NCI-H128 (cell line): ENCODE results near the gene ATG9A.

Experiments used
- DNase-seq: peaks from one replicate; lab custom pipeline; 2025; ENCODE audit not compliant: unreplicated experiment; lab: John Stamatoyannopoulos, UW

ATG9A gene

DNA sequence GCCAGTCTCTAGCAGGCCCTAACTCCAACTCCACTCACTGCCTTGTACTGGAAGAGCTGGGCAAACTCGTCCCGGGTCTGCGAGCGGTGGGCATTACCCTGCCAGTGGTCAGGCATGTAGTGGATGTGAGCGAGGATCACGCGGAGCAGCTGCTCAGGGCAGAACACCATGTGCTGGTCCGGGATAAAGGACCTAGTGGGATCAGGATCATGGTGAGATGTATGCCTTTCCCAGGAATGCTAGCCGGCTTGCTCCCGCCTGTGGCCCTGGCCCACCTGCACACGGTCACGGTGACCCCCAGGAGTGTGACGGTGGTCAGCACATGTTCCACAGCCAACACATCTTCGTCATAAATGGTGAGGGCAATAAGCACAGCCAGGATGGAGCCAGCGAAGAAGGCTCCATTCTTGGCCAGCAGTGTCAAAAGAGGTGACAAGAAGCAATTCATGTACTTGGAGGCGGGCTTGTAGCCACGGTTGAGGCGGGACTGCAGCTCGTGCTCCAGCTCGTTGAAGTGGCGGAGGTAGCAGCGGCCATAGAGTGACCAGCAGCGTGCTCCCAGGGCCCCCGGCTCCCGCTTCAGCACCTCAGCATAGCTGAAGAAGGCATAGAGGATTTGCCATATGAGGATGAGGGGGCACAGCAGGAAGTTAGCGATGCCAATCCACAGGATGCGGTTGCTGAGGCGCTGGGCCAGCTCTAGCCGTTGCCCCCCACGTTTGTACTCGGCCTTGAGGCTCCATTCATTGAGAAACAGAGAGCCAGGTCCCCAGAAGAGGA lies 5.4 kb downstream of the ATG9A start:
- no peak for DNase-seq

DNA sequence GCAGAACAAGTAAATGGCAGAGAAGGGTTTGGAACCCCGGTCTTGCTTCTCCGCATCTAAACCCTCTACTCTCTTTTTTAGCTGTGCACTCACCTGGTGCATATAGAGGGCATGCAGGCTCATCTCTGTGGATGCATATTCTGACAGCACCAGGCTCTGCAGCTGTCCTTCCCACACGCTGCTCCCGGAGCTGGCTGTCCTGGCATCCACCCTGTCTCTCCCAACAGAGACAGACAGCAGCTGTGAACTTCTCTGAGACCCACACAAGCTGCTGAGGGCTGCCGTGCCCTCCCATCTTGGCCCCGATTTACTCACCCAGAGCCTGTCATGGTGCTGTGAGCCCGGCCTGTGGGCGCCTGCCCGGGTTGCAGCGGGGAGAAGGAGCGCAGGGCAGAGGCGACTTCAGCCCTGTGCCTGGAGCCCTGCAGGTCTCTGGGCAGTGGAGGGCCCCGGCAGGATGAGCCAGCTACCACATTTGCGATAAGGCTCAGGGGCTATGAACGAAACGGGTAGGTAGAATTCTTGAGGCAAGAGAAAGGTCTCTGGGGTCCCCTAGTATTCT lies 7.4 kb downstream of the ATG9A start:
- DNase-seq, result no peak

DNA sequence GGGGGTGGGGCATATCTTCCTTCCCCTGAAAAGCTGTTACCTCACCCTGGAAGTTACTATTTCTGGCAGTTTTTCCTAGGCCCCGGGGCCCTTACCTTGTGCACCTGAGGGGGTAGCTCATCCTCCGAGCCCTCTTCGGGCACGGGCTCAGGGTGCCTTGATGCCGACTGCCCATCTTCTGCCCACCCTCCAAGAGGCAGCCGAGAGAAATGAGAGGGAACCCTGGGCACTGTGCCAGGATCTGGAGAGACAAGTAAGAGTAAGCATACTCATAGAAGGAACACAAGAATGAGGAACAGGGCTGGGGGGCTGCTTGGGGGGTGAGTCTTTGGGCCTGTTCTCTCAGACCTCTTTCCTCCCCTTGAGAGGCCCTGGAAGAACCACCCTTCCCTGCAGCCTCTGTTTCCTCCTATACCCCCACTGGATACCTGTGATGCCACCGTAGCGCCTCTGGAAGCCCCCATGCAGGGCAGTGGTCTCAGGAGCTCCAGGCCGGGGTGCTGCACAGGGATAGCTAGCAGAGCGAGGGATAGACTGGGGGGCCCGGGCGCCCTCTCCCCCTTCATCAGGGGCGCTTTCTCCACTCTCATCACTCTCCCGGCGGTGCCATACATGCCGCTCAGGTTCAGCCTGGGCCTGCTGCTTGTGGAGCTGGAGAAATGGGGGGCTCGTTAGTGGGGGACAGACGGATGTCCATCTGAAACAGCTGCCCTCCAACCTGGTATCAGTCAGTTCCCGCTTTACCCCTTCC lies 8.6 kb downstream of the ATG9A start:
- DNase-seq, result no peak

DNA sequence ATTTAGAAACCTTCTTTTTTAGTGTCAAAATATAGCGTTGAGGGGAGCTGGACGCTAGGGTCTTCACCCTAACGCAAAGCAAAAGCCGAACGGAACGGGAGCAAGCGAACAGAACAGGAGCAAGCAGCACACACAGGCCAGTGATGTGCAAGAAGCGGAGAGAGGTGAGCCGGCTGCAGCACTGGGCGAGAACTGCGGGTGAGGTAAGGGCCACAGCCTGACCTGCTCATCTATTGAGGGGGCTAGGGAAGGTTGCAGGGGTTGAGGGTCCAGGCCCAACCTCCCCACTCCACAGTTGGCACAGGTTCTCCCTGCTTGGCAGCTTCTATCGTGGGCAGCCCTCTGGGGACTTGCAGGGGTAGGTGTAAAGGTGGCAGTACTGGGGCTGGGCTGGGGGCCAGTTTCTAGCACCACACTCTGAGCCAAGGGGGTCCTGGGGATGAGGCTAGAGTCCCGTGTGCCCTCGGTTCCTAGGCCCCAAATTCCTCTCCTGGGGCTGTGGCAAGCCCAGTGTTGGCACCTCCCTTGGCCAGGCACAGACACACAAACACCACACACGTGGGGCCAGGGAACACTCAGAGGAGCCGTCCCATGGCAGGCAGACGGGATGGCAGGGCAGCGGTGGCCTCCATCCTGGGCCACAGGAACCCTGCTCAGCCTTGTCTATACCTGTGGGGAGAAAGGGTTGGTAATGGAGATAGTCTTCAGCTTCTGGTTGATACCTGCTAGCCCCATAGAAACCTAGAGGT lies 9.5 kb downstream of the ATG9A start:
- DNase-seq, result no peak

DNA sequence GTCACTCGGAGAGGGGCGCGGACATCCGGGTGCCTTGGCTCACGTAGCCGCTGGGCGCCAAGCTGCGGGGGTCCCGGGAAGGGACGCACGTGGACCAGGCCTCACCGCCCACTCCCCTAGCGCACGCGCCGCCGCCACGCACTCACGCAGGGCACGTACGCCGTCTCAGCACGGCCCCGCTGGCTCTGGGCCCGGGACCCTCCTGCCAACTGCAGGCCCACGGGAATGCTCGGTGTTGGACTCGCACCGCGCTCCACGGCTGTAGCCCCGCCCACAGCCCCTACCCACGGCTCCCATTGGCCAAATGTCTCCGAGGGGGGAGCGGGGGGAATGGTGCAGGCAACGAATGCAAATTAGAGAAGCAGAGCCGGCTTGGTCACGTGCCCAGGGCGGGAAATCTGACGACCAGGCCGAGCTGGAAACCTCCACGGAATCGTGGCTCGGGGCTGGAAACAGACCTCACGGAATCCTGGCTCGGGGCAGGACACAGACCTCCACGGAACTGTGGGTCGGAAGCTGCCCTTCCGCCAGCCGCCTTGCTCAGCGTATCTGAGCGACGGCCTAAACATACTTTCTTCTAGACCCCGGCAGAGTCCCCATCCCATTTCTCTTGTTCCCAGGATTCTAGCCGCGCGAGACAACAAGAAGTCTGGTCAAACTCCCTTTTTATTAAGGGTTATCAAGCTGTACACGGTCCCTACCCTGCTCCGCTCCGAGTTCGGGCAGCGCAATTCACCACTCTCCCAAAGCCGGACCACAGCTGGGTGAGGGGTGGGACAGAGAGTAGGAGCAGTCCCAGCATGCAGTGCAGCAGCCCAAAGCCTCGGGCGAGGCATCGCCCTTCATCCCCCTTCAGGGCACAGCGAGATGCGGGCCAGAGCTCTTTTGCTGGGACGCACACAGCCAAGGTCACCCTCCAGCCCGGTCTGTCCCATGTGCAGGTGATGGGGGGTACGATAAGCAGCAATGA lies 10.4 kb downstream of the ATG9A start, which contains the start of gene ABCB6:
Gene ABCB6 (minus strand): TSS at position 227 of the 970 bp plus-strand sequence. CDS start 285 bp downstream, outside the sequence.
- DNase-seq, result peak; percentile 85

DNA sequence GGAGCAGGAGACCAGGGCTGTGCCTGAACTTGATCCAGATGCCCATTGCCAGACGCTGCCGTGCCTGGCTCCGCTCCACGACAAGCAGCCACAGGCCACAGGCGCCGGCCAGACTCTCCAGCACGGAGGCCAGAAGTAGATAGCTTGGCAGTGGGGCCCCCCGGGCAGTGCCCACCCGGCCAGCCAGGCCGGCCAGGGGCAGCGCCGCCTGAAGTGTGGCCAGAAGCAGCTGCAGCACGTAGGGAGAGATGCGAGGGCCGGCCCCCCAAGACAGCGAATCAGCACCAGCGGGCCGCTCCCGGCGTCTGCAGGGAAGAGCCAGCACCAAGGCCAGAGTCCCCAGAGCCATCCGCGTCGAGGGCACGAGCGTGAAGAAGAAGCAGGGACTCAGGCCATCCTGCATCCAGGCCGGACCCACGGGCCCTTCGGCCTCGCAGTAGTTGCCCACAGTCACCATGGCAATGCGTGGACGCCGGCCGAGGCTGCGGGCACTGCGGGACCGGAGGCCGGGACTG lies 11.2 kb downstream of the ATG9A start:
- DNase-seq, result no peak

DNA sequence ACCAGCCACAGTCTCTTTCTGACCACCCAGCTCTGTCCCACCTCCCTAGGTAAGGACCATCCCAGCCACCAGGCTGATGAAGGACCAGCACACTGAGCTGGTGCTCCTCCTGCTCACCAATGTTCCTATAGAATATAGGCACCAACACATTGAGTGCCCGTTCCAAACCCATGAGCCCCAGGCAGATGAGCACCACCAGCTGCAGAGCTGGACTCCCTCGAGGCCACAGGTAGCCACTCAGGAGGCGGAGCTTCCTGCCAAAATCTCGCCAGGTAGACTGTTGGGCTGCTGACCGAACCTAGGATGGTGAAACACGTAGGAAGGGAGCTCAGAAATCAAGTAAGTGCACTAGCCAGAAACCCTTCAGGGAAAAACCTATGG lies 12.9 kb downstream of the ATG9A start:
- no peak for DNase-seq

DNA sequence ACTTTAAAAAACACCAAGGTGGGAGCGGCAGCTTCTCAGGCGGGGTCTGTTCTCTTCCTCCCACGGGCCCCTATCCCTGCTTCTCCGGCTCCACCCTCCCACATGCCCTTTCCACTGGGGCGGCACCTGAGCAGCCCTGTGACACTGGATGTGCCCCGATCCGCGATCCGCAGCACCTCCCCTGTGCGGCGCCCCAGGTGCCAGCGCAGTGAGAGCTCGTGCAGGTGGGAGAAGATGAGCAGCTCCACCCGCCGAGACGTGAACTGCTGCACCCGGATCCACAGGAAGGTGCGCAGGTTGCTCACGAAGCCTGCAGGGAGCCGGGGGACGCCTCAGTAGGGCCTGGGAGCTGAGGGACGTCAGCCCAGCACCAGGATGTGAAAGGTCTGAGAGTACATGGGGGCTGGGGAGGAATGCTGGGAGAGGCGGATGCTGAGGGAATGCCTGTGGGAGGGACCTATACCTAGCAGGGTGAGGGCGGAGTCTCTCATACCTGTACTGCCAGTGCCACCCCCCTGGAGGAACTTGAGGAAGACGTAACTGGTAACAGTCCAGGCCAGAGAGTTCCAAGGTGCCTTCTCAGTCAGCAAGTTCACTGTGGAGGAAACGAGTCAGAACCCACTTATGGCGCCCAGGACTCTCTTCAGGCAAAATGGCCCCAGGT lies 13.4 kb downstream of the ATG9A start:
- DNase-seq, result no peak

DNA sequence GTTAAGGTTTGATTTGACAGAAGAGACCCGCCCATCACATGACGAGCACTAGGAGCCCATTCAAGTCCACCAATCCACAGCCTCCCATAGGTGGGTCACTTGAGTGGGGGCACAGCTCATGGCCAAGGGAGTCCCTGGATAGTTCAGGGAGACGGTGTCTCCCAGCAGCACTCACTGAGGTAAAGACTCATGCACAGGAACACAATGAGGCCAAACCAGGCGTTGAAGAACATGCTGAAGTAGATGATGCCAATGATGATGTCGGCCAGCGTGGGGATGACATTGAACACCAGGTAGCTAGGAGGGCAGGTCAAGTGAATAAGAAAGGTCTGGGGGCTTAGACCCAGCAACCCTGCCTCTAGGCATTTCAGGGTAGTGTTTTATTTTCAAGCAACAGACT lies 14.7 kb downstream of the ATG9A start:
- no peak for DNase-seq

DNA sequence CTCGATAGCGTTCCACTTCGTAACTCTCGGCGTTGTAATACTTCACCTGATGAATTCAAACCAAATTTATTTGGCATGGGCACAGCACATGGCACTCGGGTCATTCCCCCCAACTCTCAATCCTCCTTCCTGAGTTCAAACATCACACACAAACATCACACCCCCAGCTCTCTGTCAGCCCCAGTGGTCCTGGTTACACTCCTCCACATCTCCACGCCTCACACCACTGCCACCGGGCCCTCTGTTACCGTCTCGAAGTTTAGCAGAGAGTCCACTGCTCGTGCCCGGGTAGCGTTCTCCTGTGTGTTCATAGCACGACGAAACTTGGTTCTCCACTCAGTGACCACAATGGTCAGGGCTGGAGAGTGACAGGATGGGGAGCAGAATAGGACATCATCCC lies 15.3 kb downstream of the ATG9A start:
- DNase-seq, result no peak

DNA sequence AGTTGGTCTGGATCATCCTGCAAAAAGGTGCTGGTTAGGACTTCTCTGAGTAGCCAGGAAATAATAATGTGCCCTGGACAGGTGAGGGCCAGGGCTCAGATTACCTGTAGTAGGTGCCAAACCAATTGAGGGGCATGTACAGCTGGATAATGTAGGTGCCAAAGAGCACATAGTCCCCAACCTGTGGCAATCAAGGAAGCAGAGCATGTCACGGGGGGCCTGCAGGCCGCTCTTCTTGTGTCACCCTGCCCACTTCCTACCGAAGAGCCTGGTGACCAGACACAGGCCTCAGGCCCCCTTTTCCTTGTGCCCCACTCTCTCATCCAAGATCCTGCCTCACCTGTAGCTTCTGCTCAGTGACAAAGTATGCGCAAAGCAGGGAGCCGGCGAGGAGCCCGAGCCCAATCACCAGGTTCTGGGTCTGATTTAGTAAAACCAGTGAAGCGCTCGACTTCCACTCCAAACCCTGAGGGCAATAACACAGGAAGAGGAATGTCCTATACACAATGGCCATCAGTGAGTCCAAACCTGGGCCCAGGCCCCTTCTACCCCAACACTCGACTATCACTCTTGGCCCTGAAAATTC lies 15.9 kb downstream of the ATG9A start:
- no peak for DNase-seq

DNA sequence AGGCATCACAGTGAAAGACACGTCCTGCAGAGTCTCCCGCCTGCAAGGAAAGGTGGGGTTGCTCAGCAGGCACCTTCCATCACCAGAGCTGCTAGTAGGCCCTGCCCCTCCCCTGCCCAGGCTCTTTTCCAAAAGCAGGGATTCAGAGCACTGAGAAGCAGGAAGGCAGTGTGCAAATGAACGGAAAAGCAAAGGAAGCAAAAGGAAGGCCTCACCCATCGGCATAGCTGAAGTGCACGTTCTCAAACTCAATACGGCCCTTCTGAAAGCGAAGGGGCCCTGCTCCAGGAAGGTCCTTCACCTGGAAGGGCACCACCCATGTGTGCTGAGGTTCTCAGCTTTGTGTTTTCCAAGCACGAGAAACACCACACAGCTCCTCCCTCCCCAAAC lies 16.4 kb downstream of the ATG9A start:
- no peak for DNase-seq

DNA sequence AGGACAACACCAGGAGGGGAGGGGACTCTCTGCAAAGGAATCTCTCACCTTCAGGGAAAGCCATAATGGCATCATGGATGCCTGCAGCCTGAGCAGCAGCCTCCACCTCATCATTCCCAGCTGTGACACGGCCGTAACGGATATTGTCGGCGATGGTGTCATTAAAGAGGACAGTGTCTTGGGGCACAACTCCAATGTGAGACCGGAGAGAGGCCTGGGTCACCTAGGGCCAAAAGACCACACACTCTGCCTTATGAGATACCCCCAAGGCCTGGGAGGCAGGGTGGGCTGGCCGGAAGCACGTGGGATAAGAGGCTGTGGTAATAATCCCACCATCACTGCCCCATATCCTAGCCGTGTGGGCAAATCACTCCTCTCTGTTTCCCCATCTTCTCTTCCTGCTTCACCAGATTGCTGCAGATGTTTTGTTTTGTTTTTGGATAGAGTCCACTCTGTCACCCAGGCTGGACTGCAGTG lies 18.5 kb downstream of the ATG9A start:
- no peak for DNase-seq

DNA sequence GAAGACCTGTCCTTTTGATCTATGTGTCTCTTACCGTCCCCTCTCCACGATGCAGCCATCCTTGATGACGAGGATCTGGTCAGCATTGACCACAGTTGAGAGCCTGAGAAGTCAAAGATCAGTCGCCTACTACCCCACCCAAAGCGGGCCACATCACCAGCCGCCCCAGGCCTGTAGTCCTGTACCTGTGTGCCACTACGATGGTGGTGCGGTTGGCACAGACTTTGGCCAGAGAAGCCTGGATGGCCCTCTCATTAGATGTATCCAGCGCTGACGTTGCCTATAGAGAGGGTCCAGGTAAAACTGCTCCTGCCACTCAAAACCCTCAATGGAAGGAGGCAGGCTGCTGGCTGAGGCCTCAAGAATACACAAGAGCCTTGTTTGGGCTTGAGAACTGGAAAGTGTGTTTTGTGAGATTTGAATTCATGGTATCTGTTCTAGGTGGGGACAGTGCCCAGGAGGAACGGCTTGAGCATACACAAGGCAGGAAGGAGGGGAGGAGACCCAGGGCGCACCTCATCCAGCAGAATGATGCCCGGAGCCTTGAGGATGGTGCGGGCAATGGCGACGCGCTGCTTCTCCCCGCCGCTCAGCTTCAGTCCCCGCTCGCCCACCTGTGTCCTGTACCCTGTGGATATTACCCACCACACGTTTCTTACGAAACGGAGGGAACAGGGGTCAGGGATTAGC lies 19.1 kb downstream of the ATG9A start:
- DNase-seq, result no peak

DNA sequence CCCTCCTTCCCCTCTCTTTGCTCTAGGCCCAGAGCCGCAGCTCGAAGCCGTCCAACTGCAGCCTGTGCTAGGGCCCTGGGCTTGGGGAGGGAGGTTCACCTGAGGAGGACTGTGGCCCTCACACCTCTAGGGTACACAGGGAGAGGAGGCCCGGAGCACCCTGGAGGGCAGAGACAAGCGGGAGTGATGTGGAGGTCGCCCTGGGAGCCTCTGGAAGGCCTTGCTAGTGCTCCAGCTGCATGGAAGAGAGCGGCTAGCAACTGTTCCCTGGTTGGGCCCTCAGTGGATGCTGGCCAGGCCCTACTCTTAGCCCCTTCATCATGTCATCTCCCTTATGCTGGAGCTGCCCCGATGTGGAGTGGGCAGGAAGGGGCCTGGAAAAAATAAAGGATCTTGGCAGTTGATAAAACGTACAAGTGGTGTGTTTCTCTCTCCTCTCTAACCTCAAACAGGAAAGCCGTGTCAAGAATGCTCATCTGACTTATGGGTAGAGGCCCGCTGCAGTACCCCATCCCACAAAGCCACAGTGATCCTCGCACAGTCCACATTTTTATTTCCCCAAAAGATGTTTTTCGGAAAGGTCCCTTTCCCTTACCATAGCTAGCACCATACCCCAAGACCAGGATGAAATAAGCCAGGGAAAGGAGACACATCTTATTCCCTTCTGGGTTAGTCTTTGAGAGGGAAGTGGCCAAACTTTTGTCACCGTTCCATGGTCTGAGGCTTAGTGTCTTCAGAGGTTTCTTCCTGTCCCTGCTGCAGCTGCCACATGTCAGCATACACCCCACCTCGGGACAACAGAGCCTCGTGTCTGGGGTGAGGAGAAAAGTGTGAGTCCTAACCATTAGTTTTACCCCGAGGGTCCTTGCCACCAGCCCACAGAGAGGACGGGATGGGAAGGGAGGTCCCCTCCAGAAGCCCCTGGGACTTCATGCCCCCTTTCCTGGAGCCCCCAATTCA lies 19.9 kb downstream of the ATG9A start:
- no peak for DNase-seq

DNA sequence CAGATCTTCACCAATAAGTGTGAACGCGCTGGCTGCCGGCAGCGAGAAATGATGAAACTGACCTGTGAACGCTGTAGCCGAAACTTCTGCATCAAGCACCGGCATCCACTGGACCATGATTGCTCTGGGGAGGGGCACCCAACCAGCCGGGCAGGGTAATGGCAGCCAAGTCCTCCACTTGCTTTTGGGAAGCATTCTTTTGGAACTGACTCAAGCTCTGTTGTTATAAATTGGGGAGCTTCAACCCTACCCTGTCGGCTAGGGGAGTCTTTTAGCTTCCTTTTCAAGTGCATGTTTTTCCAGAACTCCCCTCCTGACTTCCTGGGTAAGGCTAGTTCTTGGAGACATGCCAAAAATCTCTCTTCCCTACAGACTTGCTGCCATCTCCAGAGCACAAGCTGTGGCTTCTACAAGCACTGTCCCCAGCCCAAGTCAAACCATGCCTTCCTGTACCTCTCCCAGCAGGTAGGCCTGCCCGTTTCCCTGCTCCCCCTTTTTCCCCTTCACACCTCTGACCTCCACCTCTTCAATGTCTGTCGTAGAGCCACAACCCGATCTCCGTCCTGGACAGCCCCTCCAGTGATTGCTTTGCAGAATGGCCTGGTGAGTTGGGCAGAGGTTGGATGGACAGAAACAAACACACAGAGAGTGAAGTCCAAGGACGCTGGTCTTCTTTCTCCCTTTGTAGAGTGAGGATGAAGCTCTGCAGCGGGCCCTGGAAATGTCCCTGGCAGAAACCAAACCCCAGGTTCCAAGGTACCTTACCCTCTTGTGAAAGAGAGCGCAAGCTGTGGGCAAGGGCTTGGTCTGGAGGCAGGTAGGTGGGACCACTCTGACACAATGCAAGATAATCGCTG lies 21.3 kb downstream of the ATG9A start:
- no peak for DNase-seq
